CD14-positive monocyte (primary cell): Measurements from ENCODE around the gene DCP1A. TPM values are rescaled to one million over a fixed set of nuclear protein-coding genes. Genes with fewer than 3 reads are reported as not detected.

Experiments used
- DNase-seq, 3 donors: peaks; one replicate each; pipeline ENCODE4 v3.0.0-alpha.2; 2011 to 2022
- H2AFZ ChIP-seq: 2 replicates; pipeline ENCODE4 v1.6.0; 2012; ENCODE audit warnings: mild to moderate bottlenecking, low read depth, low read length, inconsistent platforms; ENCODE audit not compliant: insufficient read depth, poor library complexity, severe bottlenecking
- H3K27ac ChIP-seq, 2 donors: 1 replicate in 1 of 2; 2 replicates in 1 of 2; pipeline ENCODE4 v1.5.1; 2012 to 2013; ENCODE audit warnings: low read length in 2 of 2, control low read depth in 1 of 2, inconsistent platforms in 1 of 2, low read depth in 1 of 2, mild to moderate bottlenecking in 1 of 2
- H3K27me3 ChIP-seq, 2 donors: one replicate each; pipeline versions ENCODE4 v1.6.0 to v1.6.1; 2011 to 2013; ENCODE audit warnings: low read length in 2 of 2; ENCODE audit not compliant: control insufficient read depth in 2 of 2, insufficient read depth in 2 of 2
- H3K36me3 ChIP-seq, 2 donors: replicated peaks in 1 of 2; 1 replicate in 1 of 2; 2 replicates in 1 of 2; pipeline versions ENCODE4 v1.5.1 to v1.6.1; 2012 to 2013; ENCODE audit warnings: low read length in 2 of 2, control low read depth in 1 of 2, inconsistent platforms in 1 of 2, mild to moderate bottlenecking in 1 of 2; ENCODE audit not compliant: insufficient read depth in 2 of 2, control insufficient read depth in 1 of 2
- H3K4me1 ChIP-seq, 2 donors: 1 replicate in 1 of 2; 2 replicates in 1 of 2; pipeline versions ENCODE4 v1.5.1 to v1.6.1; 2012 to 2013; ENCODE audit warnings: low read length in 2 of 2, control low read depth in 1 of 2, inconsistent platforms in 1 of 2, mild to moderate bottlenecking in 1 of 2, moderate library complexity in 1 of 2; ENCODE audit not compliant: insufficient read depth in 2 of 2, control insufficient read depth in 1 of 2
- H3K4me2 ChIP-seq: replicated peaks from 2 replicates; pipeline ENCODE3; 2012; ENCODE audit warnings: low read length, moderate library complexity, mild to moderate bottlenecking; ENCODE audit not compliant: poor library complexity, severe bottlenecking; ENCODE audit errors: extremely low read depth
- H3K4me3 ChIP-seq, 3 experiments: fragments of 200-600 bp in 1 of 3; sonication (generic) in 1 of 3; replicated peaks in 1 of 3; 1 replicate in 2 of 3; 2 replicates in 1 of 3; pipeline ENCODE4 v1.5.1; 2011 to 2013; ENCODE audit warnings: low read length in 3 of 3, mild to moderate bottlenecking in 3 of 3, control low read depth in 2 of 3, low read depth in 2 of 3, inconsistent platforms in 1 of 3, moderate library complexity in 1 of 3
- H3K79me2 ChIP-seq: 2 replicates; pipeline ENCODE4 v1.6.0; 2012; ENCODE audit warnings: mild to moderate bottlenecking, control low read depth, inconsistent platforms, low read length, moderate library complexity; ENCODE audit not compliant: insufficient read depth
- H3K9ac ChIP-seq: 2 replicates; pipeline ENCODE4 v1.6.0; 2017; ENCODE audit warnings: low read length, mild to moderate bottlenecking; ENCODE audit not compliant: insufficient read depth, poor library complexity, severe bottlenecking
- H3K9me3 ChIP-seq, 2 donors: replicated peaks in 1 of 2; 1 replicate in 1 of 2; 2 replicates in 1 of 2; pipeline versions ENCODE4 v1.5.1 to v1.6.1; 2012 to 2013; ENCODE audit warnings: low read length in 2 of 2, control low read depth in 1 of 2; ENCODE audit not compliant: control insufficient read depth in 1 of 2, insufficient read depth in 1 of 2
- H4K20me1 ChIP-seq: 2 replicates; pipeline ENCODE4 v1.6.0; 2012; ENCODE audit warnings: mild to moderate bottlenecking, low read length, control low read depth, moderate library complexity; ENCODE audit not compliant: insufficient read depth
- H3K27ac Mint-ChIP-seq, 7 donors: one replicate each; pipeline ENCODE4 v1.8.0; 2020; ENCODE audit warnings: mild to moderate bottlenecking in 7 of 7, mixed read lengths in 7 of 7, moderate library complexity in 6 of 7, inconsistent platforms in 2 of 7
- H3K27me3 Mint-ChIP-seq, 3 donors: one replicate each; pipeline ENCODE4 v1.8.0; 2021 to 2022; ENCODE audit warnings: low read depth in 3 of 3, mild to moderate bottlenecking in 3 of 3, mixed read lengths in 3 of 3, moderate library complexity in 3 of 3, inconsistent platforms in 1 of 3
- H3K36me3 Mint-ChIP-seq, 2 donors: one replicate each; pipeline ENCODE4 v1.8.0; 2020; ENCODE audit warnings: mixed read lengths in 2 of 2, inconsistent platforms in 1 of 2, mild to moderate bottlenecking in 1 of 2
- H3K4me1 Mint-ChIP-seq: one replicate; pipeline ENCODE4 v1.8.0; 2020; ENCODE audit warnings: mild to moderate bottlenecking, mixed read lengths
- H3K4me3 Mint-ChIP-seq, 2 donors: one replicate each; pipeline ENCODE4 v1.8.0; 2020; ENCODE audit warnings: mild to moderate bottlenecking in 2 of 2, mixed read lengths in 2 of 2, moderate library complexity in 1 of 2
- H3K9me3 Mint-ChIP-seq, 7 donors: one replicate each; pipeline ENCODE4 v1.8.0; 2020 to 2022; ENCODE audit warnings: mixed read lengths in 7 of 7, mild to moderate bottlenecking in 6 of 7, moderate library complexity in 6 of 7, inconsistent platforms in 2 of 7
- WGBS: methylation state at CpG from one replicate; pipeline ENCODE4 v1.1.5; 2013; ENCODE audit warnings: missing lambda C conversion rate; ENCODE audit not compliant: insufficient coverage; 5-methylcytosine and 5-hydroxymethylcytosine counted together
- intact Hi-C, 2 donors: fragments of 100-400 bp; cut with micrococcal nuclease; formaldehyde crosslinking; loops; one replicate each; pipeline versions ENCODE4 v1.15.0 to v1.15.1; 2023
- polyA plus RNA-seq, 3 donors: library from polyadenylated mRNA; depleted of rRNA in 1 of 3; unstranded in 2 of 3; stranded (reverse) in 1 of 3; fragments of 300-500 nt in 2 of 3; fragments of >200 nt in 1 of 3; fragmentation: Illumina TruSeq in 2 of 3; gene quantifications; 1 replicate in 2 of 3; 2 replicates in 1 of 3; pipeline ENCODE4 v1.2.3, GENCODE V29; 2012 to 2021
- TF ChIP-seq, protein P1 (sequence below): fragments of 200-600 bp; IDR thresholded peaks from one replicate; pipeline ENCODE4 v1.8.0; 2022; ENCODE audit warnings: antibody characterized with exemption, mild to moderate bottlenecking

The DCP1A gene
- polyA plus RNA-seq, 3 donors, result 11.9 to 25.4 (median 19.3) TPM

DNA sequence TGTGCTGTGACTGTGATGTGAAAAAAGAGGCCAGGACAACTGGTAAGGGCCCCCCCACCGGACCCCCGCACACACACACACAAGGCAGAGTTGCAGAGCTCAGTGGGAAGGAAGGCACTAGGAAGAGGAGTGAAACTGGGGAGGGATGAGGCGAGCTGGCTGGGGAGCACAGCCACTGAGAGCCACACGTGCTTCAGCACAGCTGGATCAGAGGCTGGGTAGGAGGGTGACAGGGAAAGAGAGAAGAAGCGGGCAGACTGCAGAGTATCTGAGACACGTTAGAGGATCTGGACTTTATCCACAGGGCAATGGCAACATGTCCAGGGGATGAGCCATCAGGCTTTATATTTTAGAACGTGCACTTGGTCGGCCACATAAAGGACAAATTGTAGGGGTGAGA lies 53.5 kb downstream of the DCP1A start:
- Histone ChIP-seq H3K9me3 (no peaks in the 10 kb centered on the region), H4K20me1 (no peaks in the 10 kb centered on the region), H3K36me3 (peaks cover 41 to 94% of the 10 kb centered on the region in 2 donors), H2AFZ (no peak overlapping the region), H3K9ac (no peak overlapping the region), H3K79me2 (no peaks in the 10 kb centered on the region), H3K4me2 (no peak overlapping the region), H3K4me1 (no peaks in the 10 kb centered on the region), H3K4me3 (no peak overlapping the region), H3K27me3 (no peaks in the 10 kb centered on the region), H3K27ac (peak overlapping the region in 1 of 2 donors; percentile 34)
- intact Hi-C loops, result loop anchor here in 1 of 2 donors (10.0 kb wide), 1 partner anchor 411 kb away; no protein-coding TSS in a partner anchor
- peaks cover 59 to 65% of the 10 kb centered on the region in 2 donors for H3K36me3 Mint-ChIP-seq
- no peaks in the 10 kb centered on the region for H3K4me1 Mint-ChIP-seq
- DNase-seq, result no peak
- peak overlapping the region in 1 of 2 donors; percentile 13 for H3K4me3 Mint-ChIP-seq
- WGBS, result 94% methylated on average over 6 of the region's 8 CpGs
- peak overlapping the region in 2 of 7 donors; percentile 13 to 54 for H3K27ac Mint-ChIP-seq
- peaks cover 0 to 1% (median 0%) of the 10 kb centered on the region in 7 donors for H3K9me3 Mint-ChIP-seq
- TF ChIP-seq, protein P1, sequence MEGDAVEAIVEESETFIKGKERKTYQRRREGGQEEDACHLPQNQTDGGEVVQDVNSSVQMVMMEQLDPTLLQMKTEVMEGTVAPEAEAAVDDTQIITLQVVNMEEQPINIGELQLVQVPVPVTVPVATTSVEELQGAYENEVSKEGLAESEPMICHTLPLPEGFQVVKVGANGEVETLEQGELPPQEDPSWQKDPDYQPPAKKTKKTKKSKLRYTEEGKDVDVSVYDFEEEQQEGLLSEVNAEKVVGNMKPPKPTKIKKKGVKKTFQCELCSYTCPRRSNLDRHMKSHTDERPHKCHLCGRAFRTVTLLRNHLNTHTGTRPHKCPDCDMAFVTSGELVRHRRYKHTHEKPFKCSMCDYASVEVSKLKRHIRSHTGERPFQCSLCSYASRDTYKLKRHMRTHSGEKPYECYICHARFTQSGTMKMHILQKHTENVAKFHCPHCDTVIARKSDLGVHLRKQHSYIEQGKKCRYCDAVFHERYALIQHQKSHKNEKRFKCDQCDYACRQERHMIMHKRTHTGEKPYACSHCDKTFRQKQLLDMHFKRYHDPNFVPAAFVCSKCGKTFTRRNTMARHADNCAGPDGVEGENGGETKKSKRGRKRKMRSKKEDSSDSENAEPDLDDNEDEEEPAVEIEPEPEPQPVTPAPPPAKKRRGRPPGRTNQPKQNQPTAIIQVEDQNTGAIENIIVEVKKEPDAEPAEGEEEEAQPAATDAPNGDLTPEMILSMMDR, result no peak
- no peaks in the 10 kb centered on the region for H3K27me3 Mint-ChIP-seq

DNA sequence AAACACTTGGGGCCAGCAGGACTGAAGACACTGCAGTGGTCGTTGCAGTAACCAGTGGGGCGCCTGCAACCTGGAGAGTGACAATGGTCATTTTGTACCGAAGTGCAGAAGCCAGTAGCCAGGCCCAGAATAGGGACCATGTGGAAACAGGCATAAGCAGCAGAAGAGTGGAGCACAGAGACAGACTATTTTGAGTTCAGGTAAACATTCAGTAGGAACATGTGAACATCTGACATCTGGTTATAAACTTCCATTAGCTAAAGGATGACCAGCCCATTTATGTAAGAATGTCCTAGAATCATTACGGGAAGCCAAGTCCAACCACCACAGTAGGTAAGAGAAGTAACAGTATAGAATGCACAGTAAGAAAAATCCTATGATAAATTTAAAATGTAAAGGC lies 59.1 kb downstream of the DCP1A start:
- H3K4me3 Mint-ChIP-seq, result no peak overlapping the region
- no peaks in the 10 kb centered on the region for H3K79me2 ChIP-seq
- no peaks in the 10 kb centered on the region for H3K27me3 ChIP-seq
- H3K27me3 Mint-ChIP-seq, result no peaks in the 10 kb centered on the region
- H3K4me2 ChIP-seq, result no peak overlapping the region
- TF ChIP-seq, protein P1, result no peak
- no peaks in the 10 kb centered on the region for H3K4me1 ChIP-seq
- H3K9me3 Mint-ChIP-seq, result peaks cover 0 to 1% (median 0%) of the 10 kb centered on the region in 7 donors
- H3K27ac ChIP-seq, result no peak overlapping the region
- no peaks in the 10 kb centered on the region for H4K20me1 ChIP-seq
- WGBS, result 93% methylated on average over 3 of the region's 4 CpGs
- intact Hi-C loops, result no loop called here
- H3K4me1 Mint-ChIP-seq, result peaks cover 9% of the 10 kb centered on the region
- H3K36me3 ChIP-seq, result peaks cover 50 to 97% of the 10 kb centered on the region in 2 donors
- H3K4me3 ChIP-seq, result no peak overlapping the region
- no peak overlapping the region for H2AFZ ChIP-seq
- H3K9ac ChIP-seq, result no peak overlapping the region
- H3K9me3 ChIP-seq, result no peaks in the 10 kb centered on the region
- H3K36me3 Mint-ChIP-seq, result peaks cover 63 to 79% of the 10 kb centered on the region in 2 donors
- no peak for DNase-seq
- no peak overlapping the region for H3K27ac Mint-ChIP-seq
